ENCODE data around the gene PAPPA2.
A peak's percentile ranks its signal among the peaks of the same experiment; 100 is the strongest.
"Not testable (repeated sequence)": the region's sequence is repeated elsewhere in the genome, so short reads cannot be mapped to it uniquely, and the experiment has no call there.

Gene PAPPA2

GRCh38 chr1:176694713-176695112, 231.7 kb downstream of the PAPPA2 start:
- no peak for DNase-seq

GRCh38 chr1:176696109-176696508, 233.1 kb downstream of the PAPPA2 start:
- peak; percentile 82 for DNase-seq

- DNase-seq, result no peak
These were observed 233.7 kb downstream of the PAPPA2 start for GRCh38 chr1:176696689-176697088.

GRCh38 chr1:176699821-176700220, 236.8 kb downstream of the PAPPA2 start:
- DNase-seq, result no peak

GRCh38 chr1:176701151-176701866, 238.3 kb downstream of the PAPPA2 start:
- DNase-seq, result no peak

GRCh38 chr1:176702901-176703300, 239.9 kb downstream of the PAPPA2 start:
- no peak for DNase-seq

- DNase-seq, result no peak
These were observed 242.6 kb downstream of the PAPPA2 start for GRCh38 chr1:176705585-176705984.

- no peak for DNase-seq
These were observed 254.2 kb downstream of the PAPPA2 start for GRCh38 chr1:176717066-176717750.

GRCh38 chr1:176719447-176719846, 256.5 kb downstream of the PAPPA2 start:
- DNase-seq, result no peak

GRCh38 chr1:176720838-176721237, 257.9 kb downstream of the PAPPA2 start:
- DNase-seq, result no peak

- no peak for DNase-seq
These were observed 270.7 kb downstream of the PAPPA2 start for GRCh38 chr1:176733661-176734060.

GRCh38 chr1:176735201-176735600, 272.2 kb downstream of the PAPPA2 start:
- DNase-seq, result no peak

GRCh38 chr1:176736015-176736414, 273.0 kb downstream of the PAPPA2 start:
- DNase-seq, result no peak

- no peak for DNase-seq
These were observed 278.2 kb downstream of the PAPPA2 start for GRCh38 chr1:176741181-176741580.

- DNase-seq, result no peak
These were observed 279.3 kb downstream of the PAPPA2 start for GRCh38 chr1:176742322-176742721.

GRCh38 chr1:176744142-176744541, 281.2 kb downstream of the PAPPA2 start:
- no peak for DNase-seq

- no peak for DNase-seq
These were observed 283.0 kb downstream of the PAPPA2 start for GRCh38 chr1:176745945-176746344.

GRCh38 chr1:176752505-176752904, 289.5 kb downstream of the PAPPA2 start:
- DNase-seq, result no peak

GRCh38 chr1:176754676-176755075, 291.7 kb downstream of the PAPPA2 start:
- DNase-seq, result no peak

GRCh38 chr1:176756817-176757216, 293.8 kb downstream of the PAPPA2 start:
- not testable (repeated sequence) for DNase-seq

GRCh38 chr1:176765608-176766007, 302.6 kb downstream of the PAPPA2 start:
- no peak for DNase-seq

GRCh38 chr1:176766779-176767178, 303.8 kb downstream of the PAPPA2 start:
- DNase-seq, result no peak

GRCh38 chr1:176767714-176768136, 304.8 kb downstream of the PAPPA2 start:
- no peak for DNase-seq

- no peak for DNase-seq
These were observed 305.6 kb downstream of the PAPPA2 start for GRCh38 chr1:176768532-176768931.

GRCh38 chr1:176770066-176770465, 307.1 kb downstream of the PAPPA2 start:
- no peak for DNase-seq
